Glomerular visceral epithelial cell (primary cell): Measurements from ENCODE around the gene MYO7A.
A peak's percentile ranks its signal among the peaks of the same experiment; 100 is the strongest.
"Not testable (repeated sequence)": the region's sequence is repeated elsewhere in the genome, so short reads cannot be mapped to it uniquely, and the experiment has no call there.

ENCODE experiments used
- DNase-seq: peaks from one replicate; pipeline ENCODE4 v3.0.0-alpha.2; 2016; ENCODE audit errors: extremely low spot score

Gene MYO7A

DNA sequence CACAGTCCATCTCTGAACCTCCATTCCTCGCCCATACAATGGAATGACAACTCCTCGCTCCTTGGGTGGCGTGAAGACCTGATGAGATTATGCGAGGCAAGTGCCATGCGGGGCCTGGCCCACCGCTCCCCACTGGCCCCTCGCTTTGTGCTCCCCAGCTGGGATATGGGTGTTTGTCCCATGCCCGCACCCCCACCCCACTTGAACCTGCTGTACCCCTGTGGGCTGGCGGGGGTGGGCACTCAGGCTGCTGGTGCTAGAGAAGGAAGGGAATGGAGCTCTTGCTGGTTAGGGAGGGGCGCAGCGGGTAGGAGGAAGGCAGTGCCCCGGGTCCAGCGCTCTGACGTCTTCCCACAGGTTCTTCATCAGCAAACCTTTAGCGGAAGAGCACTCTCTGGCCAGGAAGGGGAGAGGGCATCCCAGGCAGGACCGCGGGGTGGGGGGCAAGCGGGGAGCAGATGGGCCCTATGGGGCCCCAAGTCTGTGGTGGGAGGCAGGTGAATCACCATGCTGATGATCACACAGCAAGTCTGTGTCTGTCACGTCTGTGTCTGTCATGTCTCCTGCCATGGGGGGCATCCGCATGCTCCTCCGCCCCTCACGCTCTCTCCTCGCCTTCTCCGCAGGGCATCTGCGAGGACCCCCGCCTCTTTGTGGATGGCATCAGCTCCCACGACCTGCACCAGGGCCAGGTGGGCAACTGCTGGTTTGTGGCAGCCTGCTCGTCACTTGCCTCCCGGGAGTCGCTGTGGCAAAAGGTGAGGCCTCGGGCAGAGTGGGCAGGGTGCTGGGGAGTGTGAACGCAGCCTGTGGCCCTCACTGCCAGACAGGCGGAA, 34.8 kb upstream of the MYO7A start:
- DNase-seq = no peak

DNA sequence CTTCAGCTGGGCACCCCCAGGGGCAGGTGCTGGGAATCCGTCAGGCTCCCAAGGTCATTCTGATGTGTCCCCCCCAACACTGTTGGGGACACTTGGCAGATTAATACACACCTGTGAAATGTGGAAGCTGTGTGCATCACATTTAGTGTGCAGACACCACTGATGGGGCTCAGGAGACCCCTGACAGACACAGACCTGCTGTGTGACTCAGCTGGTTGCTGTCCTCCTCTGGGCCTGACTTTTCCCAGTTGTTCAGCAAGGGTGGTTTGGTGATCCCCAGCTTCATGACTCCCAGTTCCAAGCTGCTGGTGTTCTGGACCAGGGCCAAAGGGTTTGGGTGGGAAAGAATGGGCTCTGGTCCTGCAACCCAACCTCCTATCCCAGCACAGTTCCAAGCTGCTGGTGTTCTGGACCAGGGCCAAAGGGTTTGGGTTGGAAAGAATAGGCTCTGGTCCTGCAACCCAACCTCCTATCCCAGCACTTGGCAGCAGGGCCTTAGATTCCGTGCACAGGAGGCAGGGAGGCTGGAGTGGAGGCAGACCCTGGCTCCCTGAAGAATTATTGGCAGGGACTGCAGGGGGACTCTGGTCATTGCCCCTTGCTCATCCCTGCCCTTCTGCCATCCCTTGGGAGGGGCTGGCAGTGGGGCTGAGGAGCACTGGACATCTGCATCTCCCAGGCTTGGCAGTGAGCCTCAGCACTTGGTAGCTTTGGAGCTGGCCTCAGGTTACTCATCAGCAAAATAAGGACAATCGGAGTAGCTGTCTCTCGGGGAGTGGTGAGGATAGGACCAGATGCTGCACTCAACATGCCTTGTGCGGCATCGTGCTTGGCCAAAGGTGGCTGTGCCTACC, 33.8 kb upstream of the MYO7A start:
- no peak for DNase-seq

DNA sequence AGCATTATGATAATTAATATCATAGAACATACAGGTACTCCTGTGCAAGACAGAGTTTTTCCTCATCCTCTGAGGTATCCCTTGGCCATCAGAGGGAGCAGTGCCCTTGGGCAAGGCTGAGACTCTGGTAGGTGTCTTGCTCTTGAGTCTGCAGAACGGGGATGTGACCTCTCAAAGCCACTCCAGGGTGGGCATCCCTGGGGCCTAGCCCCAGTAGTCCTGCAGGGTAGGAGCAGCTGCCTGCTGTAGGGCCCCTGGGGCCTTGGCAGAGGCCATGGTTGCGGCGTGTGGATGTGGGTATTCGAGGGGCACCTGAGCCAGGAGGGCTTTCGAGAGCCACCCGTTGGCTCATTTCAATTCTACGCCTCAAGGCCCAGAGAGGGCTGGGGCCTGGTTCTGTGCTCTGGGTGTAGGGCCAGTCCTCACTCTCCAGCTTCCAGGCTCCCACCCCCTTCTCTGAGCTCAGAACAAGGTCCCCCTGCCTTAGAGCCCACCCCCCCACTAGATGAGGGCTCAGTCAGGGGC, 33.1 kb upstream of the MYO7A start:
- DNase-seq = no peak

DNA sequence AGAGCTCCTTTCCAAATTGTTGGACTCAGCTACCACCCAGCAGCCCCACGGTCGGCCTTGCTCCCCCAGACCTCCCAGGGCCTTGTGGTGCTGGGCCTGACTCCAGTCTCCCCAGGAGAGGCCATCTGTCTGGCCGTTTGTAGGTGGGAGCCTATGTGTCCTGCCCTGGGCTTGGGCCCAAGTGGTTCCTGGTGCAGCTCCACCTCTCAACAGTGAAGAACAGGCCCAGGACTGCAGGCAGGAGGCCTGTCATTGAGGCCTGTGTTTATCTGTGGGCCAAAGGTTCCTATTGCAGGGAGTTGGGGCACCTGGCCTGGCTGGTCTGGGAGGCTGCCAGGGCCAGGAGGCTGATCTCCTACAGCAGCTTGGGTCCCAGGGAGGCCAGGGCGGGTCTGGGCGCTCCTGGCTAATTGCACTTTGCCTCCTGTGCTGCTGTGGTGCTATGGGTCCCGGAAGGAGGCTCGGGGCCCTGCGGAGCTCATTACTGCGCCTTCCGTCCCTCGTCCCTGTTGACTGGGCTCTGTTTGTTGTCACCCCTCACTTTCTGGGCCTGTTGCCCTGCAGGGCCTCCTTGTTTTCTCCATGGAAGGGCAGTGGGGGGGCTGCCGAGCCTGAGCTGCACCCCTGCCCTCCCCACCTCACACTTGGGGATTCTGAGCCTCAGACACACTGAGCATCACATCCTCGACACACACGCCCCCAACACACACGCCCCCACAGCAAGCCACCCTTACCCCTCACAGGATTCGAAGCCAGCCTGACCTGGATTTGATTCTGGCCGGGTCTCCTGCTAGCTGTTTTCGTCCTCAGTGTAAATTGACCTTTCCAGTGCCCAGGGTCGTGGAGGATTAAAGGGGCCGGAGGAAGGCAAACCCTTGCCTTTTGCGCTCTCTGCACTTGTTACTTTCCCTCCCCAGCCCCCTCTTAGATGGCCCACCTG, 32.2 kb upstream of the MYO7A start:
- no peak for DNase-seq

DNA sequence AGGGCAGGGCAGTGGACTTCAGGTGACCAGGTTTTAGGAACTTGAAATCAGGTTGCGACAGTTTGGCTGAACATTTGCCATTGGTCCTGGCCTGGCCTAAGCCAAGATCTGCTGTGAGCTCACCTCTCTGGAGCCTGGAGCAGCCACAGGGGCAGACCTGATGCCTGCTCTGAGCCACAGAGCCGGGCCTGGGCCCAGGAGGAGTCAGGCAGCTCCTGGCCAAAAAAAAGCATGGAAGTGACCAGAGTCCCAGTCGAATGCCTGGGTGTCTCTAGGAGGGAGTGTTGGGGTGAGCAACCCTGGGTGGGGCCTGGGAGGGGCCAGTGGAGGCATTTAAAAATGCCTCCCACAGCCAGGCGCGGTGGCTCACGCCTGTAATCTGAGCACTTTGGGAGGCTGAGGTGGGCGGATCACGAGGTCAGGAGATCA, 31.4 kb upstream of the MYO7A start:
- no peak for DNase-seq

DNA sequence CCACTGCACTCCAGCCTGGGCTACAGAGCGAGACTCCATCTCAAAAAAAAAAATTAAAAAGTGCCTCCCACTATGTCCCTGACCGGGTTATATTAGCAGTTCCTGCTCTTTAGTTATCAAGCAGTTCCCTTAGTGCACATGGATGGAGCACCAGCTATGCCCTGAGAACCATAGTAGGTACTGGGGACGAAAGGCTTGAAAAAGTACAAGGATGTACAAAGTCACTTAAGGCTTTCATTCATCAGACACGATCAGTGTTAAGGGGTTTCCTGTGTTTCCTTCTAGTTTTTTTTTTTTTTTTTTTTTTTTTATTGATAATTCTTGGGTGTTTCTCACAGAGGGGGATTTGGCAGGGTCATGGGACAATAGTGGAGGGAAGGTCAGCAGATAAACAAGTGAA, 30.9 kb upstream of the MYO7A start:
- not testable (repeated sequence) for DNase-seq

DNA sequence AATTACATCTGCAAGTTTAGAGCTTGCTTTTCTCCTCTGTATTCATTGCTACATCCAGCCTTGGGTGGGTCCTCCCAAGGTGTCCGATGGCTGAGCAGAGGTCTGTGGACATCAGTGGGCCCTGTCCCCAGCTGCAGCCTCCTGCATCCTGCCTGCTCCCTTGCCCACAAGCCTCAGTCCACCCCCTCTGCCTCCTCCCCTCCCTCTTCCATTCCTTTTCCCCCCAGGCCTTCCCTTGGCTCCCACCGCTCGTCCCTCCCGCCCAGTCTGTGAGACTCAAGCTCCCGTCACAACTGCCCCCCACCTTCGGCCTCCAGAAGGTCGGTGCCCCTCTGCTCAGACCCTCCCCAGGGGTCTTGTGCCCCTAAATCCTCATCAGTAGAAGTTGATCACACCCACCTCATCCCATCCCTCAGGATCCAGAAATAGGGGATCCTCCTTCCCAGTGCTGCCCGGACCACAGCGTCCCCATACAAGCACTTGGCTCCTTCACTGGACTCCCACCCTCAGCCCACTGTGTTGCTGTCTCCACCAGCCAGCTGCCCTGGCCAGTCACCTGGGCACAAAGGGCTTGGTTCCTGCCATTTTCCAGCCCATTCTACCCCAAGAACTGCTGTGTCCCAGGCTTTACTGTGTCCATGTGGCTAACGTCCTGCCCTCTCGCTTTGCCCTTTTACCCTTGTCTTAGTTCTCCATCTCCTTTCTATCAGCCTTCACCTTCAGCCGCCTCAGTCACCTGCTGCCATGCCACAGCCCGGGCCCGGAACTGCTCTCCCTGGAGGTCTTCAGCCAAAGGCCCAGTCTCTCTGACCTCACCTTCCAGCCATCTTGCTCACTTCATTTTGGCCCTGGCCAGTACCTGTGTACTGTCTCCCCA, 27.6 kb upstream of the MYO7A start:
- no peak for DNase-seq

DNA sequence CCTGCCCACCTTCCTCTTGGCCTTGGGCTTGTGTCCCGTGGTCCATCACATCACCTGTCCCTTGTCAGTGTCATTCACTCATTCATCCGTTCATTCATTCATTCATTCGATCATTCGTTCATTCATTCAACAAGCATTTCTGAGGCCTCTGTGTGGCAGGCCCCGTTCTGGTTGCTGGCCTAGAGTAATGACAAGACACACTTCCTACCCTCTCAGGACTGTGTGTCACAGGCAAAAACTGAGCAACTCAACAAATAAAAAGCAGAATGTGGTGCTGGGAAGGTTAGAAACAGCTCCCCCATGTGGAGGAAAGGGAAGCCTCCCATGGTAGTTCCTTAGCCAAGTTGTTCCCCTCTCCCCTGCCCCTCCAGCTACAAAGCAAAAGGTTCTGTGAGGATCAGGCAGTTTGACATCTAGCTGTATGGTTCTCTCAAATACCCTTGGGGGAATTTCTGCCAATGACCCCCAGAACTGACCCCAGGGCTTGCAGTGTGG, 27.0 kb upstream of the MYO7A start:
- DNase-seq = no peak

DNA sequence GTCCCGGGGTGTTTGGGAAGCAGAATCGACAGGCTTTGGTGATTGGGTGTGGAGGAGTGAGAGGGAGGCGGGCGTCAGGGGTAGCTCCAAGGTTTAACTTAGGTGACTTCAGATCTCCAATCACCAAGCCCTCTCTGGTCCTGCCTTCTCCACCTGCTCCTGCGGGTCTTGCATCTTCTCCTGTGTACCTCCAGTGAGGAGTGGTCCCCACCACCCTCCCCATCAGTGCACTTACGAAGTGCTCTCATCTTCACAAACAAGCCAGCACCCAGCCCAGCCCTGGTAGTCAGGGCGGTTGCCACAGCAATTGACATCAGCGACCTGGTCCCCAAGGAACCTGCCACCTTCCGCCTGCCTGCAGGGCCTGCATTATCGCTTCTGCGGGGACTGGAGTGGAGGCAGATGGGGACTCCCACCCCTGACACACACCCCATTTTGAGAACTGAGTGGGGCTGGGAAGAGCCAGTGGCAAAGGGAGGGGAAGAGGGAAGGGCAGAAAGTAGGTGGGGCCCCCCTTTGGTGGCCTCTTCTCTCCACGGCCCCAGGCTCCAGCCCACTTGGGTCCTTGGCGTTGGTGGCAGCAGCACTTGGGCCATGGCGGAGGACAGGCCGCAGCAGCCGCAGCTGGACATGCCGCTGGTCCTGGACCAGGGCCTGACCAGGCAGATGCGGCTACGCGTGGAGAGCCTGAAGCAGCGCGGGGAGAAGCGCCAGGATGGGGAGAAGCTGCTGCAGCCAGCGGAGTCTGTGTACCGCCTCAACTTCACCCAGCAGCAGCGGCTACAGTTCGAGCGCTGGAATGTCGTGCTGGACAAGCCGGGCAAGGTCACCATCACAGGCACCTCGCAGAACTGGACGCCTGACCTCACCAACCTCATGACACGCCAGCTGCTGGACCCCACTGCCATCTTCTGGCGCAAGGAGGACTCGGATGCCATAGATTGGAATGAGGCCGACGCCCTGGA, 25.5 kb upstream of the MYO7A start, which contains the start of gene OMP:
Gene OMP (plus strand): TSS at position 595 of the 965 bp plus-strand sequence. CDS start 0 bp downstream, at position 595.
- DNase-seq = no peak

DNA sequence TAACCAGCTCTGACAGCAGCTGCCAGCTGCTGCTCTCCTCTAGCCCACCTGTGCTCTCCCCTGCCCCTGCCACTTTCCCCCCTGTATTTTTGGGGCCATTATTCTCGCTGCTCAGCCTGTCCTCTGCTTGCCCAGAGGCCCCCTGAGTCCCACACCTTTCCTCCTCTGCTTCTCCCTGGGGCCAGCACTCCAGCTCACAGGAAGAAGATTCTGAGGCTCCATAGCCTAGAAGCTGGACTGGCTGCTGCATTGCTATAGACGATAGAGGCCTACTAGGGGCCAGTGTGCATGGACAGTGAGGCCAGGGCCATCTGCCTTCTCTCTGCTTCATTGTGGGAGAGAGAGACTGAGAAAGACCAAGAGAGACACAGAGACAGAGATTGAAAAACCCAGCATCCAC, 24.7 kb upstream of the MYO7A start:
- DNase-seq = no peak

DNA sequence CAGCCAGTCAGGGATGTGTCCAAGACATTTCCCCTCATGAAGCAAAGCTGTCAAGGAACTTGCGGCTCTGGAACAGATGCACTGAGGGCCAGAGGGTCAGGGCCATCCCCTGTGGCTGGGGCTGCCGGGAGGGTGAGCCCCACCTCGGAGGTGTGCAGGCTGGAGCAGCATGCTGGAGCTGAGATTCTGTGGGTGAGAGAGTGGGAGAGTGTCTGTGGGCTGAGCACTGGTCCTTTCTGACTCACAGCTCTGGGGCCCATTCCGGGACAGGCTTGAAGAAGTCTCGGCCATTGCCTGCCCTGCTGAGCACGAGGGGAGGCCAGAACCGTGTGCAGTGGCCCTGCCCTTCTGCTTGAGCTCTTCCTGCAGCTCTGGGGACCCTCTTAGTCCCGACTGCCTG, 23.3 kb upstream of the MYO7A start:
- DNase-seq = peak; percentile 47

DNA sequence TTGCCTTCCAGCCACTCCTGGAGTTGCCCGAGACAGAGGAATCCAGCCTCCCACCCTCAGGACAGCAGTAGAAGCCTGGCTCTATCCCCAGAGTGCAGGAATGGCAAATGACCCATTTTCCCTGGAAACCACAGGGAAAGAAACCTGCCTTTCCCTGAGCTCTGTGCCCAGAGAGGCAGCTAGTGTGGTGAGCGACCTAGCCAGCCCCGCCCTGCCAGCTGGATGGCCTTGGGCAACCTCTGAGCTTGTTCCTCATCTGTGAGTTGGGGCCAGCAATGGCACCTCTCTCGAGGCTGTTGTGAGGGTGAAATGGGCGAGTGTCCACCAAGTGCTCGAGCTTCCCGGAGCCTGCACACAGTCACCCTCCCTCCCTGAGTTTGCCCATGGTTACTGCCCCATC, 21.7 kb upstream of the MYO7A start:
- peak; percentile 51 for DNase-seq

DNA sequence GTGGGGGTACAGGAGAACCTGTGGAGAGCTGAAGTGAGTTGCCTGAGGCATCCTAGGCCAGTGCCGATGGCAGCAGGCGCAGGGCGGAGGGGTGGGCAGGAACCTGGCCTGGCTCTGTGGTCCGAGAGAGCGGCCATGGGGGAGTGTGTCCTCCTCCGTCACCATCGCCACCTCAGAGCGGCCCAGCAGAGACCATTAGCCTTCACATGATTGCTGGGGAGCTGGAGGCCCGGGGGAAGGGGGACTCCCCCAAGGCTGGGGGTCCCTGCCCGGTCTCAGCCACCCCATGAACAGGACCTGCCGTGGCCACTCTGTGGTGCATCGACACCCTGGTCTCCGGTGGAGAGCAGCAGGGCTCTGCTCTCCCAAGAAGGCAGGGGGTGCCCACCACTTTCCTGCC, 21.3 kb upstream of the MYO7A start:
- DNase-seq = no peak

DNA sequence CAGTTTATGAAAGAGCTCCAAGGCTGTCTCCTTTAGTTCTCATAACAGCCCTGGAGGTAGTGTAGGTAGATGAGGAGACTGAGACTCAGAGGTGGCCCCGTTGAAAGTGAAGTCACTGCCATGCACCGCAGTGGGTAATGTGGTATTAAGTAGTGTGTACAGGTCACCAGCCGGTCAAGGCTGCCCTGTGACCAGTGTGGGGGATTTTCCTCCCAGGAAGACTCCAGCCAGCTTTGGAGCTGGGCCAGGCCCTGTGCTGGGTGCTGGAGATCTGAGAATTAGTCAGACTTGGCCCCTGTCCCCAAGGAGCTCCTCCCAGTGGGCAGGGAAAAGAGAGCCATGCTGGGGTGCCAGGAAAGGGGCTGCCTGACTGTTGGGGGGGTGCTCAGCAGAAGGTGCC, 20.1 kb upstream of the MYO7A start:
- DNase-seq = peak; percentile 96

DNA sequence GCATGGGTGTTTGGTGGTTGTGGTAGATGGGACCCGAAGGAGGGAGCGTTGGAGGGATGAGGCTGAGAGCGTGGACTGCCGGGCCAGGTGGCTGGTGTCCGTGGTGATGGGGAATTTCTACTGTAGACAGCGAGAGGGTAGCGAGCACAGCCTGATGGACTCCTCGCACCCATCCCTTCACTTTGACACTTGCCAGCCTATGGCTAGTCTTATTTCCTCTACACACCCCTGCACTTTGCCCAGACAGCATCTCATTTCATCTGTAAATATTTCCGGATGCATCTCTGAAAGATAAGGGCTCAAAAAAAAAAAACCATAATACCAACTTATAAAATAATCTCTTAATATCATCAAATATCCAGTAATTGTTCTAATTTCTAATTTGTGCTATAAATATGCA, 19.6 kb upstream of the MYO7A start:
- no peak for DNase-seq

DNA sequence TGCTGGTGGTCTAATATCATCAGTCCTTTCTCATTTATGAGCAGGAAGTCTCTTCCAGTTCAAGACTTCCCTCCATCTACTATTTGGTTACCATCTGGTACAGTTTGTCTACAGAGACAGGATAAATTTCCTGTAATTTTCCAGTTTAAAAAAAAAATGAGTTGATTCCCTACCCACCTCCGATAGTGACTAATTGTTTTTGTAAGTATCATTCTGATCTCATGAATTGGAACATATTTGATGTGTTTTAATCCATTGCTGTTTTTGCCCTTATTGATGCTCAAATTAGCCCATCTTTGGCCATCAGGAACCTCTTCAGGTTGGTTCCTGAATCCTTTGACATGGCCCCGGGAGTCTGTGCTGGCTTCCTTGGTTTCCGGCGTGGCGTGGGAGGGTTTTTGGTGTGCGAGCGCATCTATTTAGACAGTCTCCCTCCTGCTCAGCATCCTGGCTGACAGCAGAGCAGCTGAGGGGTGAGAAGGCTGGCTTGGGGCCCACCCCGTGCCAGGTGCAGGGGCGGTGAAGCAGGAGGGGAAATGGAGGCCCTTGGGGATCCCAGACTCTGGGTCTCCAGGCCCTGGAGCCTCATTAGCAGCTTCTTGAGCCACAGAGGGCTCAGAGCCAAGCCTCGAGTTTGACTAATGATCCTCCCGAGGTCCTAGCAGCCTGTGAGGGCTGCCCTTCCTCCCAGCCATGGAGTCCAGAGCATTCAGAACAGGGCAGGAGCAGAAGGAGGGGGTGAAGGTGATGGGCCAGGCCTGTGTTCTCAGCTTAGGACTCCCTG, 18.6 kb upstream of the MYO7A start:
- peak; percentile 68 for DNase-seq

DNA sequence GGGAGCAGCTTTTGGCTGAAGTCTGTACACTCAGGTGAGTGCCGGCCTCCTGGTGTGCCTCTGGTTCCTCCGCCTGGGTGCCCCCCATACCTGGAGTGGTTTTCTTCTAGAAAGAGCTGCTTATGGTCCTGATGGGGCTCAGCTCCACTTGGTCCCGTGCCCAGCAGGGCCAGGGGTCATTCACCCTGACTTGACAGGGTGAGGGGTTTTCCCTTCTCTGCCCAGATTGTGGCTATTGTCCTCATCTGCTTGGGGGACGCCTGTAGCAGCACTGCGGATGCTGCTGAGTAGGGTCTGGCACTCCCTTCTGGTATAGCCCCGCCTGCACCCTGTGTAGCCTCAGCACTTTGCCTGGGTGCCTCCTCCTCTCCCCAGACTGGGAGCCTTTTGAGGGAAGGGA, 17.2 kb upstream of the MYO7A start:
- no peak for DNase-seq

DNA sequence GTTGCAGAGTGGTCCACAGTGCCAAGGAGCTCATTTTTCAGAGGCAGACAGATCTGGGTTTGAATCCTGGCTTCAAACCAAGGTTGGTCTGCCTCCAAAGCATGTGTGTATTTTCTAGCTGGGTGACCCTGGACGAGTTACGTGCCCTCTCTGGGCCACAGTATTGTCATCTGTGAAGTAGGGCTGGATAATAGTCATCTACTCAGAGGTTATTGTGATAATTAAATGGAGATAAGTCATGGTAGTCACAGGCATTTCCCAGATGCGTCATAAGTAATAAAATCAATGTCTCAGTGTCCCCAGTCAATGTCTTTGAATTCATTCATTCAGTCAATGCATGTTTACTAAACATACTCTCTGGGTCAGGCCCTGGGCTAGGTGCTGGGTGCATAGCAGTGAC, 16.8 kb upstream of the MYO7A start:
- no peak for DNase-seq
